Right forelimb (tissue), 1 donor: ENCODE data around the gene PAX2.

Experiments
- DNase-seq: peaks from one replicate; pipeline ENCODE4 v3.0.0-alpha.2; 2018

The PAX2 gene

DNA sequence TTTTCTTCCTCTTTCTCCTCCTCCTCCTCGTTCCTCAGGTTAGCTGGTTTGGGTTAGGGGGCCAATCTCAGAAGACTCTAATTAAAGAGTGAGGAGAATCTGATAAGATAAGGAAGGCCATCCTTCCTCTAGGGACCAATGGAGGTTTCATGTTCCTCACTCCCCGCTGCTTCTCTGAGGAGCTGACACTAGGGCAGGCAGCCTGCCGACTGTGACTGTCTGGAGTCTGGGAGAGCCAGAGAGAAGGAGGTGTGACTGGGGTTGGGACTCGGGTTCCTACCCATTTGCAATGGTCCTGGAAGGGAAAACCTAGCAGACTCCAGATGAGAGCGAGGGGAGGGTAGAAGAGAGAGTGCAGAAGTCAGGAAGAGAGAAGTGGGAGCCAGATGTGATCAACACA lies 15.3 kb downstream of the PAX2 start:
- DNase-seq, result no peak

DNA sequence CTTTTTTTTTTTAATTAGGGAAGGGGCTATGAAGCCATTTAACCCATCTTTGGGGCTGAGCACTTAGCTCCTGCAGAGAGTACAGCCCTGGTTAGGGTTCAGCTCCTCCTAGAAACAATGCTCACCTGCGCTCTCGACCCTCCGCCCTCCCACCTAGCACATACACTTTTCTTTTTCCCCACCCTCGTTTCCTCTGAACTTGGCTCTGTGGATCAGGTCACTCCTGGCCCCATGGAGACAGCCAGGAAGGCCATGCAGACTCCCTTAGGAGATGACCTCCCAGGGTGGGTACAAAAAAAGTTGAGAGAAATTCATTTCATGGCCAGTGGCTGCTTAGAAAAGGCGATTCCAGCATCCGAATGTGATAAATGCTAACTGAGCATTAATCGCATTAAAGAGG lies 15.8 kb downstream of the PAX2 start:
- DNase-seq, result no peak

DNA sequence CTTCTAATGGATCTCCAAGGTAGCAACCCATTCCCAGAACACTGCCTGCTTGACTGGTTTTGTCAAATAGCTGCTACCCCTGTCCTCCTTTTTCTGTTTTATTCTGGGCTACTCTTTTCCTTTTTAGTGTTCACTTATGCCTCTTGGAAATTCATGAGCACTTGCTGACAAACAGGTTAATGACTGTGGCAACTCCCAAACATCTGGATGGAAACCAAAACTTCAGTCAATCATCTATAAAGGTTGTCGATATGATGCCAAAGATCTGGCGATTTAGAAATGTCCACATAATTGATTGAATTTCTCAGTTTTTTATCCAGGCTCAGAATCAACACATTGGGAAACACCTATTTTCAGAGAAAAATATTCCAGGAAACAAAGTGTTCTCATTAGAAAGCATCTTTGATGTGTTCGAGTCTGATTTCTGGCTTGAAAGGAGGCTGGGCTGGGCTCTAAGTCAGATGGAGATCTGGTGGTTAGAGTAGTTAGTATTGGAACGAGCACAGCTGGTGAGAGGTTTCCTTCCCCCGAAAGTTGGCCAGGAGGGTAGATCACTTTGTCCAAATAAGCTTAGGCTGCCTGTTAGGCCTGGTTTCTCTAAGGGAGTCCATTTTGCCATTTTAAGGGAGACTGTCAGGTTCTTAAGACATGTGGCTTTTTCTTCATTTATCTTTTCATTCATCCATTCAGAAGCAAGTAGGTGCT lies 17.8 kb downstream of the PAX2 start:
- DNase-seq, result no peak

DNA sequence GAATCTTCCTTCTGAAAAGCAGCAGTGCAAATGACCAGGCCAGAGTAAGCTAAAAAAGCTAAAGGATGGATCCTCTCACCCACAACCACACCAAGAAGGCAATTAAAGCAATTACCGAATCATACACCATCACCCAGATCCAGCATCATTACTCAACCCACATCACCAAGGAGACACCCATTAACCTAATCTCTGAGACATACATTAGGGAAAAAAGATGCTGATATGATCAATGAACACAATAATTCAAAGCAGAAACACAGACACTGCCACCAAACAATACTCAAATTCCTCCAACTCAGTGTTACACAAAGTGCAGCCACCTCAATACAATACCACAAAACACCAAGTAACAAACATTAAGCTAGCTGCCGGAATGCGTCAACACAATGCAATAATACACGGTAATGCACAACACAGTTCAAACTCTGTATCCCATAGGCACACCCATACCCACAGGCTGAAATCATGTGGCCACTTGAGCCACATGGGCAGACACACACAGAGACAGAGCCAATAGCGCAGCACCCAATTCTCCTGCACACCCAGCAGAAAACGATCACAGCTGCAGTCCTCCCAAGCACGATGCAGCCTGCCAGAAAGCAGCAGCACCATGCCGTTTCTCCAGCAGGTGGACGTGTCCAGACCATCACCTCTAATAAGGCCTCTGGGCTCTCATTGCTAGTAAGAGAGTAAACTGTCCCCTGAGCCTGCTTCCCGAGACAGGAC lies 21.5 kb downstream of the PAX2 start:
- no peak for DNase-seq

DNA sequence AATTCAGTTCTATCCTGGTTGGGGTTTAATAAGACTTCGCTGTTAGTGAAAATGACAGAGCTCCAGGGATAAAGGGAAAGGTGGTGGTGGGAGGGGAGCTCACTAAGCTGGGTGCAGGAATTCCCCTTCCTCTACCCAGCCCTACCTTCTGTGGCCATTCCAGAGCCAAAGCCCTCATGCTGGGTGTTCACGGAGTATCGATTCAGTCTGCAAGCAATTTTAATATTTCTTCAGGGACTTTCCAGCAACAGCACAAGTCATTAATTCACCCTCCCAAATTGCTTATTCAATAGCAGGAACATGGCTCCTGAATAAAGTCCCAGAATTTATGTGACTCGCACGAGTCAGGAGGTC lies 22.0 kb downstream of the PAX2 start:
- DNase-seq, result no peak

DNA sequence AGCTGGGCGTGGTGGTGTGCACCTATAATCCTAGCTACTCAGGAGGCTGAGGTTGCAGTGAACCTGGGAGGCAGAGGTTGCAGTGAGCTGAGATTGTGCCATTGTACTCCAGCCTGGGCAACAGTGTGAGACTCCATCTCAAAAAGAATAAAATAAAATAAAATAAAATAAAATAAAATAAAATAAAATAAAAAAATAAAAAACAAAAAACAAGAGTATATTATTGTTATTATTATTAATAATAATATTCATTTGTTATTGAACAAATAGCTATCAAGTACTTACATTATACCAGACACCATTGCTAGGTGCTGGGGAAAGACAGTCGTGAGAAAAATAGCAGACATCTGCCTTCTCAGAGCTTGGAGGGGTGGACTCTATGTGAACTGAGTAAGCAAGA lies 24.1 kb downstream of the PAX2 start:
- no peak for DNase-seq

DNA sequence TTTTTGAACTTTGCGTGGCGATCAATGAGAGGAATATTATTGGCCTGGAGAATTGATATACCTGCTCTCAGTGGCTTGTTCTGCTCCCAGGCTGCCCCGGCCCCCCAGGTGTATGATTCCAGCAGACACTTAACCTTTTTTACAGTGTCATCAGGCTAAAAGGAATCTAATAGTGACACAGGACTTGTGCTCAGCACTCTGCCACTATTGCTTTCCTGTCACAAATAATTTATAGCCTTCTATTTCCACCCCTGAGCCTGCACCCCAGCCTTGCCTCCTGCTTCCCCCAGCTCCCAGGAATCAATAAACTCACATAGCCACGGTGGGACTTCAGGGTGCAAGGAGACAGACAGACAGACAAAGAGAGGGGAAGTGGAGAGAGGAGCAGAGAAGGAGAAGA lies 28.3 kb downstream of the PAX2 start:
- DNase-seq, result no peak

DNA sequence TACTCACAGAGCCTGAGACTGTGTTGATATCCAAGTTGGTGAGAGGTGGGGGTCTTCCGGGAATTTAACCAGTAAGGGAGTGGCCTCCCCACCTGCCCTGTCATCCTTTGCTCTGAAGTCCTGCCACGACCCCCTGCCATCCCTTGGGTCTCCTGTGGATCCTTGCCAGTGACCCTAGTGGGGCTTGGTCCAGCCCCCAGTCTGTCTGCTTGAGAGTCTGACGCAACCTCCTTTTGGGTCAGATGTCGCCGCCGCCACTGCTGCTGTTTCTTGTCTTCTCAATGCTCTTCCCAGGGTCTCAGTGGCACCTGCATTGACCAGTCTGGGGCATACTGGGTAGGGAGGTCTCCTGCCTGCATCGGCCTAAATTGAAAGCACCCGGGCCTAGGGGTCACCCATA lies 28.8 kb downstream of the PAX2 start:
- DNase-seq, result no peak

DNA sequence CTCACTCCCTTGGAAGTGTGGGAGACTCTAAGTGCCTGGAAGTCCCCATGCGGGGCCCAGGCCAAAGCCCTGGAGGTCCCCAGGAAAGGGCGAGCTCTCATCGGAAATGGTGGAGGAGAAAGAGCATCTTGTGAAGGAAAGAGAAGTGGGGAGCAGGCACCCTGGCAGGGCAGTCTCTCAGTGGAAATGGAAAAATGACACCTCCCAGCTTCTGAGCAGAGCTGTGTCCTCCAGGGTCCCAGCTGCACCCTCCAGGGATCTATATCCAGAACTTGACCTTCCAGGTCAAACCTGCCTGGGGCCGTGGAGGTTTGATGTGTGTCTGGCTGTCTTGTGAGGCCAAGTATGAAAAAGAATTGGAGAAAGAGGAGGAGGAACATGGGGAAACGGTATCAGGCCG lies 29.5 kb downstream of the PAX2 start:
- no peak for DNase-seq

DNA sequence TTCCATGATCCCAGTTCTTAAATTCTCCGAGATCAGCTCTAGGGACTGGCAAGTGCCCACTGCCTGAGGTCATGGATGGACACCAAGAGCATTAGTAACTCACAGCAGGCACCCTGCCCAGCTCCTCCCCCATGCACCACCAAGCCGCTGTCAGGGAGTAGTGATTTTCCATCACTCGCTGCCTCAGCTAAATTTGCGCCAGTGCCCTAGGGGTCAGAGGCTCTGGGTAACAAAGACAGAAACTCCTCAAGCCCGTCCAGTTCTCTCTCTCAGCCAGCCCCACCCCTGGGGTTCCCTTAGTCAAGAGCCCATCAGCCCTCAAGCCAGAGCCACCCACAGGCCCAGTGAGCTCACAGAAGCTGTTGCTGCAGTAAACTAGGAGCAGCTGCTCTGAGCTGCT lies 30.0 kb downstream of the PAX2 start:
- no peak for DNase-seq

DNA sequence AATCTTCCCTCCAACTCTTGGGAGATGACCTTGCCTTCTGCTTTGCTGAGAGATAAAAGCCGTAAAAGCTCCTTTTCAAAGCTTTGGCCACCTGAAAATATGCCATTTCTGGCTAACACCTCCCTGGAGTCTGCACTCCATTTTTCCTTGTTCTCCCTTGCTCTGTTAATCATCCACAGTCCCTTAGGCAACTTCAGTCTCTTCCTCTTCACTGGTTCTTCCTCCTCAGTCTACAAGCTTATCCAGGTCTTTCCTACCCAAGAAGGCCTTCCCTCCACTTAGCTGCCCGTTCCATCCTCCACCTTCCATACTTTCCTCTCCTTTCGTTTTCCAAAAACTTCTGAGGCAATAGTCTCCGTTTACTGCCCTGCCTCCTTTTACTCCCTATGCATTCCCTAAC lies 30.5 kb downstream of the PAX2 start:
- DNase-seq, result no peak

DNA sequence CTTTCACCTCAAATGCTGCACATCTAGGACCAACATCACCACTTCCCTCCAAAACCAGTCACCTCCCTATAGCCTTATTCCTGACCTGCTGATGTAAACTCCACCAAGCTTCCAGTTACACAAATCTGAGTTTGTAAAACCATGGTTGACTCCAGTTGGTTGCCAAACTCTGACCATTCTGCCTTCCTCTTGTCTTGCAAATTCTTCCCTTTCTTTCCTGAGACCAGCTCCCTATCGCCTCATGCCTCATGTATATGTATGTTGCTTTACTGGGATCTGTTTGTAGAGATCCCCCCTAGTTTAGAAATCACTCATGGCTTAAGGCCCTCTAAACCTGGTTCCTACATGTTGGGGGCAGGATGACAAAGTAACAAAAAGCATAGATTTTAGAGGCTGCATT lies 31.3 kb downstream of the PAX2 start:
- no peak for DNase-seq

DNA sequence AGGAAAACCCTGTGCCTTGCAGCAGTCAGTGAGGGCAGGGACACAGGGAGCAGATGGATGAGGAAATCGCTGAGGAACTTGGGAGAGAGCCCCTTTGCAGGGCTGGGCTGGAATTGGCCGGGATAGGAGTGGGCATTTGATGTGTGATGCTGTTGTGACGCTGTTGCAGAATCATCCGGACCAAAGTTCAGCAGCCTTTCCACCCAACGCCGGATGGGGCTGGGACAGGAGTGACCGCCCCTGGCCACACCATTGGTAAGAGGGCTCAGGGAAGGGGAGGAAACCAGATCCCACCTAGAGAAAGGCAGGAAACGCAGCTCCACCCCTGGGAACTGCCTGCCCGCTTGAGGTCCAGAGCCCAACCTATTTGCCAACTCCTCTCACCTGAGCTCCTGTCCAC lies 33.9 kb downstream of the PAX2 start:
- no peak for DNase-seq

DNA sequence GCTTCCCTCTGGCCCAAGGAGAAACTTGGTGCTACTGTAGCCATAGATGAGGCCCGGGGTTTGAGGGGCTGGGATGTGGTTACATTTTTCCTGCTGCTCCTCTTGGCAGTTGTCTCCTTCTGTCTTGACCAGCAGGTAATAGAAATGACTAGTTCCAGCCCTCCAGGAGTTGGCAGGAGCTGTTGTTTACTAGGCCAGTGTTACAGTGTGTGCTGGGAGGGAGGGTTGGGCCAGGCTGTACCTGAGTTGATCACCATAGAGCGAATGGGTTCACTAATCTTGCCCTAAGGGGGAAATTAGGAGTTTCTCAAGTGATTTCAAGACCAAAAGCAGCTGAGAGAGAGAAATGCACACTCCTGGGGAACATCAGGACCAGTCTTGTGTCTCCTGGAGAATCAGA lies 34.9 kb downstream of the PAX2 start:
- DNase-seq, result no peak

DNA sequence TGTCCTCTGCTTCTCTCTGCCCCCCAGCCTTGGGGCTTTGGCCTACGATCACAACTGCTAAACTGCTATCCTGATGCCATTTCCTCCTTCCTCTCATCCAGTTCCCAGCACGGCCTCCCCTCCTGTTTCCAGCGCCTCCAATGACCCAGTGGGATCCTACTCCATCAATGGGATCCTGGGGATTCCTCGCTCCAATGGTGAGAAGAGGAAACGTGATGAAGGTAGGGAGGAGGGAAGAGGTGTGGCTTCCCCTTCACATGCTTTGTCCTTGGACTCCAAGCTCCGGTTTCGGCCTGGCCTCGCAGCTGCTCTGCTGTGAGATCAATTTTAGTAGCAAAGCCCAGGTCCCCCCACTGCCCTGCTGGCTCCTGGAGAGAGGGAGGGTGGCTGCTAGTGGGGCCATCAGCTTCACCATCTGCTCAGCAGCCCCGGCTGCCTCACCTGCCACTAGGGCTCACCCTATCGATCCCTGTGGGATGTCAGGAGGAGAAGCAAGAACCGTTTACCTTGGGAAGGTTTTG lies 35.8 kb downstream of the PAX2 start:
- DNase-seq, result no peak

DNA sequence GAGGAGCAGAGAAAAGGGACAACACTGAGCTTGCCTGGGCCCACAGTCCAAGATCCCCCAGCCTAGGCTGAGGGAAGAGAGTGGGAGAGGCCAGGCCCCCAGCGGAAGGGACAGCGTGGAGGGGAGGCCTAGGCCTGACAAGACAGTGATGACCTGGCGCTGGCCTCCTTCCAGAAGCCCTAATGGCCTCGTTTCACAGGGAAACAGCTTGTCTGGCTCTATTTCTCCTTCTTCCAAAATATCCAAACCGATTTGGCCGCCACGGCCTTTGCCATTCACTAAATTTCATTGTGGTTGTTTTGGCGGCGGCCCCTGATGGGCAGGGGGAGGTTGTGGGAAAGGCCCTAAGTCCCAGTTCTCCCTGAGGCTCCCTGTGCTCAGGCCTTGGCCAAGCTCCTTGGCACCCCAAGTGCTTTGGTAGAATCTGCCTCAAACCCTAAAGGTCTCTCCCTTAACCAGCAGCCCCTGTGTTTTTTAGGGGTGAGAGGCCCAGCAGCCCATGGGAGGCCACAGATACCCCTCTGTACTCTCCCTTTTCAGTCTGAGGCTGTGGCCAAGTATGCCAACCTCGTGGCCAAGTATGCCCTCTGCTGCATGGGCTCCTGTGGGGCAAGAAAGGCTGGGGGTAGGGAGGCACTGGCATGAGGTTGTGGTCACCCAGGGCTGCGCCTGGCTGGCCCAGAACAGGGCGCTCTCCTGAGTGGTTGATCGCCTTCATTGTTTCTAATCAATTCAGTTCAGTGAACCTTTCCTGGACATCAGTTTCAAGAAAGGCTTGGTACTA lies 37.3 kb downstream of the PAX2 start:
- DNase-seq, result no peak

DNA sequence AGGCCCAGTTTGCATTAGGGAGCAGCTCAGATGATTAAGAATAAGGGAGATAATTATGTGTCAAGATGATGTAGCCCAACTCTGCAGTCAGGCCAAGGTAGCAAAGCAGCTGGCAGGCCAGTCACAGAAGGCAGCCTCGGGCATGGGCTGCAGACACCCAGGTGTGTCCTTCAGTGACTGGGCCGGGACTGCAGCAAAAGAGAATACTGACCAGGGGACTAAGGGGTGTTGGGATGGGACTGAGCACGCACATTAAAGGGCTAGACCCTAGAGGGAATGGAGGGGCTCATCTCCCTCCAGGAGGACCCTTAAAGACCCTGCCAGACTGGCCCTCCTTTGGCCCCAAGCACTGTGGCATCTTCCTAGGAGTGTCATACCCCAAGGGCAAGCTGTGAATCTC lies 38.7 kb downstream of the PAX2 start:
- DNase-seq, result no peak

DNA sequence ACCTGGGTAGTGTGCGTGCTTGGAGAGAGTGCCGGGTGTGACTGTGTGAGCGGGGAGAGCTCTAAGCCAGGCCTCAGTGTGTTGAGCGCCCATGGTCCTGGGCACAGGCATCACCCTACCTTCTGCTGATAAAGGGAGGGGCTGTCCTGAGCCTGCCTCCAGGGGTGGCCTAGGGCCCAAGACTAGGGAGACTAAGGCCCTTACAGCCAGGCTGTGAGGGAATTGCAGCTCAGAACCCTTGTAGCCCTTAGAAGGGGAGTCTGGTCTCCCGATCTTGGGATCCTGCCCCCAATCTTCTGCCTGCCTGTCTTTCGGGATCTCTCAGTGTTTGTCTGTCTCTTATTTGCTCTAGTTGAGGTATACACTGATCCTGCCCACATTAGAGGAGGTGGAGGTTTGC lies 41.2 kb downstream of the PAX2 start:
- no peak for DNase-seq

DNA sequence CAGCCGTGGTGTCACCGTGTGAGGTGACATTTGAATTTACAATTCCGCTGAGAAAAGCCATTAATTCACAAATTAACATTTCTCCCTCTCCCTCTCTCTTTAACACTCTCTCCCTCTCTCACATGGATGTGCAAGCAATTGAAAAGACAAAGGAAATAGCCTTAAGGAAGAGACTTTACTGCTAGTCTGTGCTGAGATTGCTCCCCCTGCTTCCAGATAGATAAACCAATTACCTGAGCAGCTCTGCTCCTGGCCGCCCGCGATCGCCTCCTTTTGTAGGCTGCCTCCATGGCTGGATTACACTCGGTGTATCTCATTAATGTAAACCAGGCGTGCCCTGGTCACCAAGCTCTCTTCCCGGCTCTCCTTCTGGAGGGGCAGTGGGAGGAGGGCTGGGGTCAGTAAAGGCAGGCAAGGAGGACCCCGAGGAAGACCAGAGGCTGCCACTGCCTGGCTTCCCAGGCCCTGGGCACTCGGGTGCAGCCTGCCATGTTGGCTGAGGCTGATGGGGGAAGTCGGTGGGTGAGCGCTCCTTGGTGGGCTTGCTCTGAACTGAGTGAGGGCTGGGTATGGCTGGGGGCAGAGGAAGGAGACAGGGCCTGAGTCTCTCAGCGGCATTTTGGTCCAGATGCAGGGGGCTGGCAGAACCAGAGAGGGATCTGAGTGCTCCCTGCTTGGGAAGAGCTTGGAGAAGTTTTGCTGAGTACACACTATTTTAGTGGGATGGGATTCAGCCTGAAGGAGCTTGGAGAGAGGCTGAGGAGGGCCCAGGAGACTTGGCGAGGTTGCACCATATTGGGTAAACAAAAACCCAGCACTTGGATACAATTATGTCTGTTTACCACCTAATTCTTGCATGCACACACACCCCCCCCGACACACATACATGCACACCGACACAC lies 42.9 kb downstream of the PAX2 start:
- DNase-seq, result no peak

DNA sequence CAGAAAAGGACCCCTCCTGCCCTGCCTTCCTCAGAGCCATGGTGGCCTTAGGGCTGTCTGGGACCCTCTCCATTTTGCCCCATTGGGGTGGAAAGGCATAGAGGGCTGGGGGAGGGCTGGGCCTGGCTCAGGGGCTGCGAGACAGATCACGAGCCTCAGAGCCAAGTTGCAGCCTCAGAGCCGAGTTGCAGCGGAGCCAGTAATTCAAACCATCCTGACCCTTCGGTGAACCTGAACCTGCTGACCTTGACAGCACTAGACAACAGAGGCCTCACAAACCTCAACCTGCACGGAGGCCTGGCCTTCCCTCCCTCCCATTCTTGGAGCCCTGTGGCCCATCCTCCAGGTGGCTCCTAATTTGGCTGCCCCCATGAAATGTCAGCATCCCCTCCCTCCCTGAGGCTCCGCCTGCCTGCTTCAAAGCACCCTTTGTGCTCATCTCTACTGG lies 45.4 kb downstream of the PAX2 start:
- no peak for DNase-seq

DNA sequence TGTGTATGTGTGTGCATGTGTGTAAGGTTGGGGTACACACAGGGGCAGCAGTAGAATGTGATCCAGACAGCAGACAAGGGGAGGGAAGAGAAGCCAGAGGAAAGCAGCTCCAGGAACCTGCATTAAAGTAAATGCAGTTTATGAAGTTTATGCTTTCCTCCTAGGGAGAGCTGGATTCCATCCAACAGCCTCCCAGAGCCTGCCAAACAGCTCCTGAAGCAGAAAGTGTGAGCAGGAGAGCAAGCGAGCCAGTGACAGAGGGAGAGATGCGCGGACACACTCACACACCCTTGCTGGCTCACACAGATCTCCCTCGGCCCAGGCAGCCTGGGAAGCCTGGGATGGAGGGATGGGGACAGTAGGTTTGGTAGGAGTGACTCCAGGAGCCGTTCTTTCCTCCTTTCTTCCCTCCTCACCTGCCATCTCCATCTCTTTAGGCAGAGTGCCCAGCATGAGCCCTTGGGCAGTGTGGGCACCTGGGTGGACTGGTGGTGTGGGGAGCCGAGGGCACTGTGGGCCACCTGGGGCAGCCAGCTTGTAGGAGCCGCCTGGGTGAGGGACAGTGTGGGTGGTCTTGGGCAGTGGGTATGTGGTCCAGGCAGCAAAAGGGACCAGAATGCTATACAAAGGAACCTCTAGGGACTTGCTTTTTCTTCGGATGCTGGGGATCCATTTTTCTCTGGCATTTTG lies 46.1 kb downstream of the PAX2 start:
- no peak for DNase-seq

DNA sequence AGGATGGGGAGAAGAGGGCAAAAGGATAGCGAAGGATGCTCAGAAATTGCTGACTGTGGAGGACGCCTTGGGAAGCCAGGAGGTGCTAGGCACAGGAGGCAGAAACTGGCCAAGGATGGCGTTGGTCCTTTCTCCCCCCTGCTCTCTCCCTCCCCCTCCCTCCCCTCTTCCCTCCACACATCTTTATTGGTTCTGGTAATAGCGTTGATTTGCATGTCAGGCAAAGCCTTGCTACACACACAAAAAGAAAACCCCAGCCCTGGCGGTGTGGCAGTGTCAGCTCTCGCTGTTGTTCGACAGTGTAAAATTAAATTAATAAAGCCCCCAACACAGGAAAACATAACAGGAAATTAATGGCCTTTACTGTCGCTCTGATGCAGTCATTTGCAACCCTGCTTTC lies 47.2 kb downstream of the PAX2 start:
- DNase-seq, result no peak
